Stimulated activated CD4-positive, alpha-beta T cell treated with anti-CD3 and anti-CD28 coated beads, Interleukin-15, amount 100 ng/mL, for 24 hours (primary cell): ENCODE results near the gene ABCC6.
"Not testable (repeated sequence)": the region's sequence is repeated elsewhere in the genome, so short reads cannot be mapped to it uniquely, and the experiment has no call there.

ENCODE experiments used
- DNase-seq: peaks from one replicate; pipeline ENCODE4 v3.0.0-alpha.2; 2020

Gene ABCC6

DNA sequence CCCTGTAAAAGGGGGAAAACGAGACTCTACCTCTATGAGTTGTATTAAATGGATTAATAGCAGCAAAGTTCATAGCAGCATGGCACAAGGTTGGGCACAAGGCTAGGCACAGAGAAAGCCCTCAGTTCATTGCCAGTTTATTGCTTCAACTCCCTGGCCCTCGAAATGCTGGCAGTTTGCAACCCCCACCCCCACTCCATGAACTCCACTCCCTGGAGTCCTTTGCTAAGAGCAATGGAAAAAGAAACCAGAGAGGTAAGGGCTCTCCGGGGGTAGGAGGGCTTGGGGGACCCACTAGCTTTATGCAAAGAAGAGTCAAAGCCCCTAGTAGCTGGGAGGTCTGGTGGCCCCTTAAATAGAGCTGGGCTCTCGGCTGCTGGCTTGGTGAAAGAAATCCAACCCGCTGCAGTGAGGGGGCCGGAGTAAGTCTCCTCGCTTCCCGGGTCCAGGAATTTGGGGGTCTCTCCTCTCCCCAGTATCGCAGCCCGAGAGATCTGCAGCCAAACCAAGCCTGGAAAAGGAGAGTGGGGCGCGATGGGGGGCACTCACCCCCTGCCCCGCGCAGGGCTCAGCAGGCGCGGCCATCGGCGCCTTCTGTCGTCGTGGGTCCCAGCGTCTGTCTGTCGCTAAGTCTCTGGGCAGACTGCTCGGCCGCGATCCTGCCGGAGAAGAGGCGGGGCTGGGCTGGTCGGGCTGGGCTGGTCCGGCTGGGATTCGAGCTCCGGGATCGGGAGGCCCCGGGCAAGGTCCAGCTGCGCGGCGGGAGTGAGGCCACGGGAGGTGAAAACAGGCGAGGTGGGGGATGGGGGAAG lies at the start of gene ABCC6:
TSS of gene ABCC6 (minus strand) at position 645 of the 812 bp plus-strand sequence. CDS start at position 585, 60 bp downstream.
- DNase-seq: not testable (repeated sequence)

DNA sequence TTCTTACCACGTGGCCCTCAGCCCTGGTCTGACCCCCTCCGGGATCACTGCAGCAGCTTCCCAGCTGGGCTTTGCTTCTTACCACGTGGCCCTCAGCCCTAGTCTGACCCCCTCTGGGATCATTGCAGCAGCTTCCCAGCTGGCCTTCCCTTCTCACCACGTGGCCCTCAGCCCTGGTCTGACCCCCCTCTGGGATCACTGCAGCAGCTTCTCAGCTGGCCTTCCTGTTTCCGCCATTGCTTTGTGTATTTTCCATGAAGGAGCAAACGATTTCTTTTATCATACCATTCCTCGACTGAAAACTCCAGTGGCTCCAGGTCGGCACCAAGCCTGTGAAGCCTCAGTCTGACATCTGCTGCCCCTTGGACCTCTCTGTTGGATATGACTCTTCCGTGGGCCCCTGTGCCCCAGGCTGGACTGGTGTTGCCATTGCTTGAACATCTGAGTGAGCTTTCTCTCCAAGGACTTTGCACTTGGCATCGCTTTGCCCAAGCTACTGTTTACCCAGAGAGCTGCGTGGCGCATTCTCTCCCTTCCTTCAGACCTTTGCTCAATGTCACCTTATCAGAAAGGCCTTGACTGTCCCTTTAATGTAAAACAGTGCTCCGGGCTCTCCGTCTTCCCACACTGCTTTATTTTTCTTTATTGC lies 49.4 kb upstream of the ABCC6 start:
- not testable (repeated sequence) for DNase-seq

DNA sequence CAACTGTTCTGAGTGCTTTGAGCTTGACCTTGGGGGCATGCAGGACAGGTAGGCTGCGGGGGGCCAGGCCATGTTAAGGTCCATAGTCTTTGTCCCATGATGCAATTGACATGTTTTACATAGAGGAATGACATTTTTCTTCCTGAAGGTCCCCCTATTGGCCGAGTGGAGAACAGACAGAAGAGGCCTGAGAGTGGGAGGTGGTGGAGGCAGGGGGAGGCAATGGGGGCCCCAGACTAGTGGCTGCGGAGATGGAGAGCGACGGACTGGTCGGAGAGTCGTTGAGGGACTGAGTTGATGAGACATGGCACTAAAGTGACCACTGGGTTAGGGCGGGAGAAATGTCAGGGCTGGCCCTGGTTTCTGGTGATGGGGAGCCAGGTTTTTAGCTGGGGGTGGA lies 48.4 kb upstream of the ABCC6 start:
- DNase-seq: not testable (repeated sequence)

DNA sequence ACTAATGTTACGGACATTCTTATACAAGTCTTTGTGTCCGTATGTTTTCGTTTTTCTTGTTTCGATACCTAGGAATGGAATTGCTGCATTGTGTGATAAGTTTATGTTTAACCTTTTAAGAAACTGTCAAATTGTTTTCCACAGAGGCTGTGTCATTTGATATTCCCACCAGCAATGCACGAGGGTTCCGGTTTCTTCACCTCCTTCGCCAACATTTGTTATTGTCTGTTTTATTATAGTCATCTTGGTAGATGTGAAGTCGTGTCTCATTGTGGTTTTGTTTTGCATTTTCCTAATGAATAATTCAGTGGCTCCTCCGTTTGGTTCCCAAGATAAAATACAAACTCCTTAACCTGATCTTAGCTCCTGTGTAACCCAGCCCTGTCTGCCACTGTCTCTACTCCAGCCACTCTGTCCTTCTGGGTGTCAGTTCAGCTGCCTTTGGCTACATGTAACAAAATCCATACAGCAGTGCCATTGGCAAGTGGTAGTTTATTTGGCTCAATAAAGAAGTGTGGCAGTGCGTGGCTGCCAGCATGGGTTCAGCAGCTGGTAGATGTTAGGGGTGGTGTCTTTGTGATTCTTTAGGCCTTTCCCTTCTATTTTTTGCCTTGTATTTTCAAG lies 45.0 kb upstream of the ABCC6 start:
- not testable (repeated sequence) for DNase-seq

DNA sequence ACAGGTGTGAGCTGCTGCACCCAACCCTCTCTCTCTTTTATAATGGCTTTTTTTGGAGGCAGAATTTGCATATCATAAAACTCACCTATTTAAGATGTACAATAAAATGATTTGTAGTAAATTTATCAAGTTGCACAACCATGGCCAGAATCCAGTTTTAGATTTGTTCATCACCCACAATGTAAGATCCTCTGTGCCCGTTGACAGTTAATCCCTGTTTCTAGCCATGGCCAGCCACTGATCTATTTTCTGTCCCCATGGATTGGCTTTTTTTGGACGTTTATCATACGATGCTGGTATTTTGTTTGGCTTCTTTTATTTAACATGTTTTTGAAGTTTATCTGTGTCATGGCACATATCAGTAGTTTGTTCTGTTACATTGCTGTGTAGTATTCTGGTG lies 44.4 kb upstream of the ABCC6 start:
- not testable (repeated sequence) for DNase-seq

DNA sequence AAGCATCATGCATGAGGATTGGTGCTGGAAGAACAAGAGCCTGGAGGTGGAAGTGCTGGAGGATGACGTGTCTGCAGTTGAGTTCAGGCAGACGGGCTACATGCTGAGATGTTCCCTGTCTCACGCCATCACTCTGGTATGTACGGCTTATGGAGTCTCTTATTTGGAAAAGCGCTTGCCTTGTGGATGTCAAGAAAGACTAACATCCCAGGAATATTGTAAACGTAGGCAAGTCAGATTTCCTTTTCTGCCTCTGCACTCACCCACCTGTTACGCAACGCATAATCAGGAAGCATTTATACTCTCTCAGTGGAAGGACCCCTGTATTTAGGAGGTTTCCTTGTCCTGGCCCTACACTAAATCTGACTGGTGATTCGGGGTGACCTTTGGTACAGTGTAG lies 41.8 kb upstream of the ABCC6 start:
- not testable (repeated sequence) for DNase-seq

DNA sequence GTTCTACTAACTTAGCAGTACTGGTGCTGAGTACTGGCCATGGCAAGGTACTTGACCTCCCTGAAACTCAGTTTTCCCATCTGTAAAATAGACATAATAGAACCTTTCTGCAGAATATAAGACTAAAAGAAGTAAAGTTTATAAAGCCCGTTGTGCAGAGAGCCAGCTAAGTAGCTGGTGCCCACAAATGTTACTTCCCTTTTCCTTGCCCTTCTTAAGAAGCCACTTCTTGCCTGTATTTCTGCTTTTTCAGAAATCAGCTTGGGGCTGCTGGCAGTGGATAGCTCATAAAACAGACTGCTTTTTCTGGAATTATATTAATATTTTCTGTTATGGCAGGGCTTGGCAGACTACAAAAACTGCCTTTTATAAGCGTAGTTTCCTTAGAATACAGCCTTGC lies 40.7 kb upstream of the ABCC6 start:
- DNase-seq: not testable (repeated sequence)

DNA sequence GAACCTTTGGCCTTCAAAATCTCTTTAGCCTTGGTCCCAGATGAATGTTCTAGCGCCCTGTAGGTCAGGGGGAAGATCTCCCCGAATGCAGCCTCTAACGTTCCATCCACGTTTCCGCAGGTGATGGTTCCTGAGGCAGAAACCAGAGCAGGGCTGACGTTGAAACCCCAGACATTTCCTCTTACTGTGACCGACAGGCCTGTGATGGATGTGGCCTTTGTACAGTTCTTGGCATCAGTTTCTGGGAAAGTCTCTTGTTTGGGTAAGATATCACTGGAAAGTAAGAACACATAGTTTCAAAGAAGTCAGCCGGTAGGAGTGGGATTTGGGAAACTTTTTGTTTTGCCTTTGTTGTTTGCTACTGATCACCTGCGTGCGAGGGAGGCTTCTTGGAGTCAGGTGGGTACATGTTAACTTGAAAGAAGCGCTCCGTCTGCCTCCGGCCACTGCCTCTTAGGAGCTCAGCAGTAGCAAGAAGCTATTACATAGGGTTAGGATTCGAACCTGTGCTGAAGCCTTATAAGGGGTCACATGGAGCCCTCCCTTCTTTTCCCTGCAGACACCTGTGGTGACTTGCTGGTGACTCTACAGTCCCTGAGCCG lies 39.8 kb upstream of the ABCC6 start:
- DNase-seq: not testable (repeated sequence)

DNA sequence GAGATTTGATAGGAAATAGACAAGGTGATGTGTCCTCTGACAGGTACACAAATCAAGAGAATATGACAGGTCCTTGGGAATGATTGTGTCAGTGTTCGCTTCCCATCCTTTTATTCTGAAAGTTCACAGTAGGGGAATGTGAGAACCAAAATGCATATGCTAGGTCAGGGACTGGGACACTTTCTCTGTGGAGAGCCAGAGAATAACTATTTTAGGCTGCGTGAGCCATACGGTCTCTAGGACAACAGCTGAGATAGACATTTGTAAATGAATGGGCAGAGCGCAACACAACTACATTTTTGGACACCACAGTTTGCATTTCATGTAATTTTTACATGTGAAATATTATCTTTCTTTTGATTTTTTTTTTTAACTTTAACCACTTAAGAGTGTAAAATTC lies 36.7 kb upstream of the ABCC6 start:
- not testable (repeated sequence) for DNase-seq

DNA sequence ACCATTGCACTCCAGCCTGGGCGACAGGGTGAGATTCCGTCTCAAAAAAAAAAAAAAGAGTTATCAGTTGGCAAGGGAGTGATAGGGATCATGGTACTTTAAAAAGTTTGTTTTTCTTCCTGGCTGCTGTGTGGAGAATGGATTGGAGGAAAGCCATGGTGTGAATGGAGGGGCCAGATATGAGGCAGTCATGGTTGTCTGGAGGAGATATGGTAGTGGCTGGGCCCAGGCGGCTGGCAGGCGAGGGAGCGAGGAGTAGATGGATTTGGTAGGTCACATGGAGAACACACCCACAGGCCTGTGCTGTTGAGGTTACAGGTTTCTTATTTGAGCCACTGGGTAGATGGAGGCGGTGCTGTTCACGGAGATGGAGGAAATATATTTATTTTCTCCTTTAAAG lies 35.5 kb upstream of the ABCC6 start:
- not testable (repeated sequence) for DNase-seq

DNA sequence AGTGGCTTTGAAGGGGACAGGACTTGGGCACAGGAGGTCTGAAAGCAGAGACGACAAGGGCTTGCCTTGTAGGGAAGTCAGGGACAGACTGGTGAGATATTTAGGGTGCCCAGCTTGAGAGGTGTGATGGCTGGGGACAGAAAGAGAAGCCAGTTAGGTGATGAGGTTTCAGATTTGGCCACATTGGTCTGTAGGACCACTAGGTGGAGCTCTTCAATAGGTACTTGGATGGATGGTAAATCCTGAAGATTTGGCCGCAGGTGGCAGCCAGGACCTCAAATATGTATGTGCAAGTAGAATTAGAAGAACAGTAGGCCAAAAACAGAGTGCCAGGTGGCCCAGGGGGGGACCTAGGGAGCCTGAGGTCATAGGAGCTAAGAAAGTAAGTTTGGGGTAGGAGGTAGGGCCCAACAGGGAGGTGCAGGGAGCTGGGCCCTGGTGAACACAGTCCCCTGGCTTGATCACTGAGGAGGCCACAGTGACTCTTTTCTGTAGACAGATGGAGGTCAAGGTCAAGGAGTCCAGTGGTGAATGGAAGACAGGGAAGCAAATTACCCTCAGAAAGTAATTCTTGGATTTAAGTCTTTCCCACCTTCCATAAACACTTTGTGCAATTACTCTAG lies 34.1 kb upstream of the ABCC6 start:
- DNase-seq: not testable (repeated sequence)

DNA sequence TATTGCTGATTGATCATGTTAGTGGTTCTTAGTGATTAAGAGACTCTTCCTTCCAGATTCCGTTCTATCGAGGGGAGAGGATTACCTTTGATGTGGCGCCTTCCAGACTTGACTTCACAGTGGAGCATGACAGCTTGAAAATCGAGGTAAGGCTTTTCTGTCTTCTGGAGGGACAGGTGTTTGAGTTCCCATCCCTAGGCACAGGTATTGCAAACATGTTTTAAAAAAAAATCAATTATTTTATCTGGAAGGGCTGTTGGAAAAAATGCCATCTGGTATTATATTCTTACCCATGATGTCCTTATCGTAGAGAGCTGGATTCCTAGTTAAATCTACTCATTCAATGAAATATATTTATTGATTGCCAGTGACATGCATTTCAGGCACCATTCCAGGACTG lies 29.1 kb upstream of the ABCC6 start:
- DNase-seq: not testable (repeated sequence)

DNA sequence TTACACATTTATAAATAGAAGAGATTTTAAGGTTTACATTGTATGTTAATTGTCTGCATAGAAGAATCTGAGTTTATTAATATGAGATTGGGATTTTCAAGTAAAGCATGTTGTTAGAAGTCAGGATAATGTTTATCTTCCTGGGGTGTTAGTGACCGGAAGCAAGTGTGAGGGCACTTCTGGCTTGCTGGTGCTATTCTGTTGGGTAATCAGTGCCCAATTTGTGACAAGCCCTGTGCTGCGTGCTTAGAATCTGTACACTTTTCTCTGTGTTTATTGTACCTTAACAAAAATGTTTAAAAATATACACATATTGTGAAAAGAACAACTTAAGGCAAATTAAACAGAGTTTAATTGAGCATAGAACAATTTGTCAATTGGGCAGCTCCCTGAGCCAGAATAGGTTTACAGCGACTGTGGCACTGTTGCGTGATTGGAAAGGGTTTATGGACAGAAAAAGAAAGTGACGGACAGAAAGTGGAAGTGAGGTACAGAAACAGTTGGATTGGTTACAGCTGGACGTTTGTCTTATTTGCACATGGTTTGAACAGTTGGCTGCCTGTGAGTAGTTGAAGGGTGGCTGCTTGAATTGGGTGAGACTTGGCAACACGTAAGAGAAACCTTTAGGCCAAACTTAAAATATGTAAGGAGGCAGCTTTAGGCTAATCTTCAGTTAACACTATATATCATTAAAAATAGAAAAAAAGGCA lies 26.5 kb upstream of the ABCC6 start:
- DNase-seq: not testable (repeated sequence)

DNA sequence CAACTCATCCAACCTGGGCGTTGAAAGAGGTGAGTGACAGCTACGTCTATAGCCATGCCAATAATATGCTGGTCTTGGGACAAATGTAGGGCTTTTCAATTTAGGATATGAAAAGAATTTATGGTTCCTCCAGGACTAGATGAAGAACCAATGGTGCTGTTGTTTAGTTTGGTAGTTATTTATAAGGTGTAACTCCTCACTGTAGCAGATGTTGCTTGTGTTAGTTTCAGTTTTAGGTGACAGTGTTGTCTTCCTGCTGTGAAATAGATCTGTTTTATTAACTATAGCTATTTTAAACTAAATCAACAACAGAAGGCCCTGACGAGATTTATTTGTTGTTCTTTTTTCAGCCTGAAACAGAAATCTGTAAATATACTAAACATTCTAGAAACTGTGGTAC lies 24.1 kb upstream of the ABCC6 start:
- DNase-seq: not testable (repeated sequence)

DNA sequence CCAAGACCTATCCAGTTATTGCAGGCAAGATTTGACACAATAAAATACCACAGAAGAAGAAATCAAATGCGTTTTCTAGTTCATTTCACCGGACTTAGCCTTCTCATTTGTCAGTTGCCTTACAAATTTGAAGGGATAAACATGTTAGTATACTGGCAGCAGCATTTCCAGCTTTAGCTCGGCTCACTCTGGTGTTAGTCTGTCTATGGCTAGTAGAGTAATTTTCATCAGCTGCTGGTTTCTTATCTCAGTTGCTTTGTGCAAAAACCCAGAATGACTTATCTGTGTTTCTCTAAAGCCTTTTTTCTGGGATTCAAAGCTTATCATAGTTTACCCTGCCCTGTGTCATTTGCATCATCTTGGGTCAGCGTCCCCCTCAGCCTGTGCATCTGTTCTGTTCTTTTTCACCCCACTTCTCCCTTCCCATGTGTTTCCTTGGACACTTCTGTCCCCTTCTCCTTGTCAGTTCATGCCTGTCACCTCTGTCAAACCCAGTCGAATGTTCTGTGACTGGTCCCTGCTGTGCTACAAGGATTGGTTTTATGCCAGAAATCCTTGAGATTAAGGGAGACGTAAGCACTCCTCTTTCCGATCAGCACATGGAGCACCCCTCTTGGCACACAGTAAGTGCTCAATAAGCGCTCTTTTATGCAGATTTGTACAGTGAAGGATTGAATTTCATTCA lies 23.4 kb upstream of the ABCC6 start:
- DNase-seq: not testable (repeated sequence)

DNA sequence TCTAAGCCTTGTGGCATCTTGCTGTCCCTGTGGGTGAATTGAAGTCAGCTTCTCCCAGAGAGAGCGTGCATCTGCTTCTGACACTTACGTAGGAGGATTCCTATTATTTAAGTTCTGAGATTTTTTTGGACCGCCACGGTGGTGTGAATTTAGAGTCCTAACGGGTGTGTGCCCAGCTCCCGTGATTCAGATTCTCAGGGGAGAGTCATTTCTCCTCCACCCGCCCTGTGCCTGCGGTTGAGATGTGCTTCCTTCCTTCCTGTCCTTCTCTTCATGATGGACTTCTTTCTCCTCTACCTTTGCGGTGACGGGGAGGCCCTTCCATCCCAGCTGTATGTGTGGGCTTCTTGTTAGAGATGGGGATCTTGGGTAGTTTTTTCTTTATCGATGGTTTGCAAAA lies 20.6 kb upstream of the ABCC6 start:
- DNase-seq: not testable (repeated sequence)

DNA sequence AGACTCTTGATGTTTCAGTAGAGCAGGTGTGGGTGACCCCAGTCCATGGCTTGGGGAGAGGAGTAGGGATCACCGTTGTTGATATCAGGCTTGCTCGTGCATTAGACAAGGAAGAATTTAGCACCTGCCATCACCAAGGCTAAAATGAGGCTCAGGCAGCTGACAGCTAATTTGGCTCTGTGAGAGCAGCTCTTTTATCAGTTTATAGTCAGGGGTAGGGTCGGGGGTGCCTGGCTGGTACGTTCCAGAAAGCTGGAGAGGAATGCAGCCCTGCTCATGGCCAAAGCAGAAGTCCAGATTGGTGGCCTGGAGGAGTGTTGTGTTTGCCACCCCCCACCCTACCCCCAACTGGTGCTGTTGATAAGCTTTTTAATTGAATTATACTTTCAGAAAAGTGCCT lies 17.4 kb upstream of the ABCC6 start:
- not testable (repeated sequence) for DNase-seq

DNA sequence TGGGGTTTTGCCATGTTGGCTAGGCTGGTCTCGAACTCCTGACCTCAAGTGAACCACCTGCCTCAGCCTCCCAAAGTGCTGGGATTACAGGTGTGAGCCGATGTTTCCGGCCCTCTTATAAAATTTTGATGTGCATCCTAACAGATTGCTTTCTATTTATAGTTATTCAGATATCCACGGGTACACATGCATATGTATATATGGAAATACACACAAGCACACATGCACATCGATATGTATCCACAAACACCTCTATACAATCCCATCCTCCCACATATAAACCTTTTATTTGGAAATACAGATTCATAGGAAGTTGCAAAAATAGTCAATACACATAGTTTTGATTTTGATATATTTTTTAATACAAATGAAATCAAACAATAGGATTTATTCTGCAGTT lies 14.4 kb upstream of the ABCC6 start:
- not testable (repeated sequence) for DNase-seq

DNA sequence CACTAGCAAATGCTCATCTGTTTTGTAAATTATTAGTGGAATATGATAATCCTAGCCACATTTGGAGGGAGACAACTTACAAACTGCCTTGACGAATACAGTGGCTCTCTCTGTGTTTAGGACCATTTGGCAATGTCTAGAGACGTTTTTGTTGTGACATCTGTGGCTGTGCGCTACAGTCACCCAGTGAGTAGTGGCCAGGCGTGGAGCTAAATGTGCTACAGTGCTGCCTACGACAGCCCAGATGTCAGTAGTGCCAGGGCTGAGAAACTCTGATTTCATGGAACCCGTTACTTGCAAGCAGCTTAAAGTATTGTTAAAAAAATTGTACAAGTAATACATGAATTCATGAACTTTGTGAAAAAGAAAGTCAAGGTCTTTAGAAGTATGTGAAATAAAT lies 13.8 kb upstream of the ABCC6 start:
- DNase-seq: not testable (repeated sequence)

DNA sequence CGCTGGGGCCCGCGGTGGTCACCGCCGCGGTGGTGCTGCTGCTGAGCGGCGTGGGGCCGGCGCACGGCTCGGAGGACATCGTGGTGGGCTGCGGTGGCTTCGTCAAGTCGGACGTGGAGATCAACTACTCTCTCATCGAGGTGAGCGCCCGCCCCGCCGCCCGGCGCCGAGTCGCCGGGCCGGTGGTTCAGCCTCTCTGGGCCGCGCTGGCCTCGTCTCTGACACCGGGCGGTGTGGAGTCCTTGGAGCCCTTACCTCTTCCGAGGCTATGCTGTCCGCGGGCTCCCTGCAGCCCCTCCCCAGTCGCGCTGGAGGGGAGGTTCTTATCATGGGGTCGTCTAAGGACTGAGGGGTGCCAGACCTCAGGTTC lies 9.4 kb upstream of the ABCC6 start:
- not testable (repeated sequence) for DNase-seq

DNA sequence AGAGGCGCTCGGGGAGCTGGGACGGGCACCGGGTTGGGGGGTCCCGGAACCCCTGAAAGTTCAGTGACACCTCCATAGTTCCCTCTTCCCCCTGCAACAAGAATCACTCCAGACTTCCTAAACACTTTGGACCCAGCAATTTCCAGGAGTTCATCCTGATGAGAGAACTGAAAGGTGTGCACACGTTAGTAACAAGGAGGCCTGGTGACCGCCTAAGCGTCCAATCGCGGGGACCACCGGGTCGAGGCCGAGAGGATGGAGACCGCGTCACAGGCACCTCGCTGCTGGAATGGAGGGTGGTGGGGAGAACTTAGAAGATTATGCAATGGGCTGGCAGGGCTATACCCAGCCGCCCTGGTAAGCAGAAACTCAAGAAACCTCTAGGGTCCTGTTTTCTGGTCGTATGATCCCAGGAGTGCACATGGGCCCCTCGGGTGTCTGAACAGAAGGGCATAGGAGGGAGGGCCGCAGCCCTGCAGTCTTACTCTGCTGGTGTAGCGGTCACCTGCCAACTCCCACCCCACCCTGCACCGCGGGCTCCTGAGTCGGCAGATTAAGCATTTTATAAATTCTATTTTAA lies 458 bp upstream of the ABCC6 start:
- not testable (repeated sequence) for DNase-seq
